ENCODE results near the gene PGAM1. TPM values are rescaled to one million over a fixed set of nuclear protein-coding genes. Genes with fewer than 3 reads are reported as not detected.

Gene PGAM1
- total and polyA plus RNA-seq, 2 of the 13 experiments (the other 11 are each of a cell fraction or from before 2014, with no cell fraction given) = 354 to 483 TPM

DNA sequence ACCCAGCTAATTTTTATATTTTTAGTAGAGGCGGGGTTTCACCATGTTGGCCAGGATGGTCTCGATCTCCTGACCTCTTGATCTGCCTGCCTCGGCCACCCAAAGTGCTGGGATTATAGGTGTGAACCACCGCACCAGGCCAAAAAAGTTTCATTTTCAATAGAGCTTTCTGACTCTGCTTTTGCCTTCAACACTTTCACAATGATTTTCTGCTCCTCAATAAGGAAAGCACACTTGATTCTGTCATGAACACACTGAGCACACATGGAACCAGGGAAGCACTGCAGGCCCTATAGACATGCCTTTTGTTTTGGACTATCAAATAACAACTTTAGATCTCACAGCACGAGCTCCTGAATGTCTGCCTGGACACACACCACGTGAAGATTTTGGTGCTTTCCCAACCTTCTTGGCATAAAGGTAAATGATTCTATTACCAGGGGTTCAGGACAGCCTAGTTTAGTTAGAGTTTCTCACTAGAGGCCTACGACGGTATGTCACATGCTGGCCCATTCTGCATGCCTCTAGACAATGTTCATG lies 32.9 kb upstream of the PGAM1 start:
- CTCF ChIA-PET (ENCODE audit: low intra/inter-chr PET ratio, low total read pairs) = no interaction called here

More for the DNA sequence above, 32.9 kb upstream of the PGAM1 start:
- intact Hi-C loops (cut with micrococcal nuclease; ENCODE audit: unreplicated experiment) = no loop called here
- peaks cover 20 to 60% of the 10 kb centered on the region in 2 experiments; a peak in 4 of 5 replicates for H3K36me3 ChIP-seq (replicated peaks in 1 of 2; ENCODE audit: control insufficient read depth in 1 of 2, insufficient read depth in 2 of 2, low read length in 2 of 2)
- no peak overlapping the region for H3K4me2 ChIP-seq (ENCODE audit: low read depth, low read length)
- no peaks in the 10 kb centered on the region for H3K9me3 ChIP-seq (ENCODE audit: low read length)
- no peak for FAIRE-seq
- no peak for DNase-seq (ENCODE audit: low spot score)
- 97% methylated on average over 7 of the region's 8 CpGs for WGBS (ENCODE audit: low lambda C conversion rate)
- H3K79me2 ChIP-seq (ENCODE audit: insufficient read depth, low read length) = peaks cover 3% of the 10 kb centered on the region
- no peaks in the 10 kb centered on the region for H3K4me1 ChIP-seq (ENCODE audit: insufficient read depth, low read length)
- TF ChIP-seq RCOR2 (CRISPR knock-in tag; IDR thresholded peaks at IDR 0.05) (no peak), ZNF672 (CRISPR knock-in tag; IDR thresholded peaks at IDR 0.05) (no peak), TCF7L2 (IDR thresholded peaks at IDR 0.05; ENCODE audit: low read depth, low read length) (no peak), ZNF234 (CRISPR knock-in tag; conservative IDR thresholded peaks at IDR 0.05) (no peak), ZEB1 (IDR thresholded peaks at IDR 0.05; ENCODE audit: insufficient replicate concordance, low read depth) (no peak), RBM22 (optimal IDR thresholded peaks at IDR 0.05; ENCODE audit: low read length) (no peak), ZFP36L2 (CRISPR knock-in tag; IDR thresholded peaks at IDR 0.05) (no peak), GATAD1 (CRISPR knock-in tag; IDR thresholded peaks at IDR 0.05) (no peak), FOXP1 (IDR thresholded peaks at IDR 0.05) (no peak), FOXP1 (CRISPR knock-in tag; IDR thresholded peaks at IDR 0.05) (no peak), ELF4 (CRISPR knock-in tag; IDR thresholded peaks at IDR 0.05; ENCODE audit: borderline replicate concordance) (no peak), FLYWCH1 (CRISPR knock-in tag; IDR thresholded peaks at IDR 0.05) (no peak)
- TF ChIP-seq, protein P1, sequence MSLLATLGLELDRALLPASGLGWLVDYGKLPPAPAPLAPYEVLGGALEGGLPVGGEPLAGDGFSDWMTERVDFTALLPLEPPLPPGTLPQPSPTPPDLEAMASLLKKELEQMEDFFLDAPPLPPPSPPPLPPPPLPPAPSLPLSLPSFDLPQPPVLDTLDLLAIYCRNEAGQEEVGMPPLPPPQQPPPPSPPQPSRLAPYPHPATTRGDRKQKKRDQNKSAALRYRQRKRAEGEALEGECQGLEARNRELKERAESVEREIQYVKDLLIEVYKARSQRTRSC (CRISPR knock-in tag; IDR thresholded peaks at IDR 0.05; ENCODE audit: low read depth) = no peak
- TF ChIP-seq, protein P2, sequence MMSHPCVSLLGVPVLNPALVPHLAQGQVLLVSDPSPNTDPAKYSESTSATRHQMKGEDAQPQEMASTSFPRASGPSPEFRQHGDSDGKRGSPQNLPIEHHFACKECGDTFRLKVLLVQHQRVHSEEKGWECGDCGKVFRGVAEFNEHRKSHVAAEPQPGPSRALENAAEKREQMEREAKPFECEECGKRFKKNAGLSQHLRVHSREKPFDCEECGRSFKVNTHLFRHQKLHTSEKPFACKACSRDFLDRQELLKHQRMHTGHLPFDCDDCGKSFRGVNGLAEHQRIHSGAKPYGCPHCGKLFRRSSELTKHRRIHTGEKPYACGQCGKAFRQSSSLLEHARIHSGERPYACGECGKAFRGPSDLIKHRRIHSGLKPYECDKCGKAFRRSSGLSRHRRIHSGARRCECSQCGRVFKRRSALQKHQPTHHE (CRISPR knock-in tag; IDR thresholded peaks at IDR 0.05; ENCODE audit: borderline replicate concordance) = no peak
- TF ChIP-seq, protein P3, sequence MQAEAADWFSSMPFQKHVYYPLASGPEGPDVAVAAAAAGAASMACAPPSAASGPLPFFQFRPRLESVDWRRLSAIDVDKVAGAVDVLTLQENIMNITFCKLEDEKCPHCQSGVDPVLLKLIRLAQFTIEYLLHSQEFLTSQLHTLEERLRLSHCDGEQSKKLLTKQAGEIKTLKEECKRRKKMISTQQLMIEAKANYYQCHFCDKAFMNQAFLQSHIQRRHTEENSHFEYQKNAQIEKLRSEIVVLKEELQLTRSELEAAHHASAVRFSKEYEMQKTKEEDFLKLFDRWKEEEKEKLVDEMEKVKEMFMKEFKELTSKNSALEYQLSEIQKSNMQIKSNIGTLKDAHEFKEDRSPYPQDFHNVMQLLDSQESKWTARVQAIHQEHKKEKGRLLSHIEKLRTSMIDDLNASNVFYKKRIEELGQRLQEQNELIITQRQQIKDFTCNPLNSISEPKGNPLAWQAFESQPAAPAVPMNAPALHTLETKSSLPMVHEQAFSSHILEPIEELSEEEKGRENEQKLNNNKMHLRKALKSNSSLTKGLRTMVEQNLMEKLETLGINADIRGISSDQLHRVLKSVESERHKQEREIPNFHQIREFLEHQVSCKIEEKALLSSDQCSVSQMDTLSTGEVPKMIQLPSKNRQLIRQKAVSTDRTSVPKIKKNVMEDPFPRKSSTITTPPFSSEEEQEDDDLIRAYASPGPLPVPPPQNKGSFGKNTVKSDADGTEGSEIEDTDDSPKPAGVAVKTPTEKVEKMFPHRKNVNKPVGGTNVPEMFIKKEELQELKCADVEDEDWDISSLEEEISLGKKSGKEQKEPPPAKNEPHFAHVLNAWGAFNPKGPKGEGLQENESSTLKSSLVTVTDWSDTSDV (CRISPR knock-in tag; IDR thresholded peaks at IDR 0.05) = no peak
- TF ChIP-seq, protein P4, sequence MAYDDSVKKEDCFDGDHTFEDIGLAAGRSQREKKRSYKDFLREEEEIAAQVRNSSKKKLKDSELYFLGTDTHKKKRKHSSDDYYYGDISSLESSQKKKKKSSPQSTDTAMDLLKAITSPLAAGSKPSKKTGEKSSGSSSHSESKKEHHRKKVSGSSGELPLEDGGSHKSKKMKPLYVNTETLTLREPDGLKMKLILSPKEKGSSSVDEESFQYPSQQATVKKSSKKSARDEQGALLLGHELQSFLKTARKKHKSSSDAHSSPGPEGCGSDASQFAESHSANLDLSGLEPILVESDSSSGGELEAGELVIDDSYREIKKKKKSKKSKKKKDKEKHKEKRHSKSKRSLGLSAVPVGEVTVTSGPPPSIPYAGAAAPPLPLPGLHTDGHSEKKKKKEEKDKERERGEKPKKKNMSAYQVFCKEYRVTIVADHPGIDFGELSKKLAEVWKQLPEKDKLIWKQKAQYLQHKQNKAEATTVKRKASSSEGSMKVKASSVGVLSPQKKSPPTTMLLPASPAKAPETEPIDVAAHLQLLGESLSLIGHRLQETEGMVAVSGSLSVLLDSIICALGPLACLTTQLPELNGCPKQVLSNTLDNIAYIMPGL (CRISPR knock-in tag; IDR thresholded peaks at IDR 0.05; ENCODE audit: borderline replicate concordance in 1 of 2, low read depth in 1 of 2) = no peak
- in situ Hi-C loops (cut with HindIII; ENCODE audit: extremely low pct_ligation_motif_present, low pct_unique_long_range_greater_than_20kb) = no loop called here
- no peaks in the 10 kb centered on the region for H3K27me3 ChIP-seq (ENCODE audit: control insufficient read depth in 1 of 2, insufficient read depth in 2 of 2, low read length in 2 of 2)
- H4K20me1 ChIP-seq (ENCODE audit: insufficient read depth, low read length) = no peaks in the 10 kb centered on the region
- H3K9ac ChIP-seq (ENCODE audit: insufficient read depth, low read depth, low read length) = no peak overlapping the region
- no peak for ATAC-seq
- H3K27ac ChIP-seq (ENCODE audit: extremely low read length, insufficient read depth, low read length) = no peak overlapping the region
- H2AFZ ChIP-seq (ENCODE audit: low read length) = no peak overlapping the region
- no peak overlapping the region for H3K4me3 ChIP-seq (replicated peaks in 1 of 3; ENCODE audit: insufficient read depth in 1 of 3, low read depth in 2 of 3, low read length in 3 of 3)
- no TSS peak for BruUV-seq (replicated peaks)
- POLR2A ChIA-PET = no interaction called here

All from HepG2 (cell line).